Measurements from ENCODE around the gene RPS6KA3. TPM values are rescaled to one million over a fixed set of nuclear protein-coding genes. Genes with fewer than 3 reads are reported as not detected.

RPS6KA3 gene
- total and polyA plus RNA-seq, 2 of the 8 experiments (the other 6 are each of a cell fraction or from before 2014, with no cell fraction given) = 7.1 to 13.0 TPM

DNA sequence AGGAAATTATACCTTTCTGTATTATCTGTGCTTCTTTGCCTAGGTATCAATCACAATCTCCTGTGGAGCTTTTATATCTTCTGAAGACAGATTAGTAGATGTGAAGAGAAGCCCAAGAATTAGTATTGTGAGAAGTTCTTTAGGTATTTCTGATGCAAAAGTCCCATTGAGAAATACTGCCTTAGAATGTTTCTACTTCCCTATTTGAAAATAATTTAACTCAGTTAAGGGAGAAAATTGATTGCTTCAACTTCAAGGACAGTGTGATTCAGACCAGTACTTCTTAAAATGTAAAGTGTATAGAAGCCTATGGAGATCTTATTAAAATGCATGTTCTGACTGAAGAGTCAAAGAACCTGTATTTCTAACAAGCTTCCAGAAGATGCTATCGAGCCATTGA lies 134.0 kb downstream of the RPS6KA3 start:
- H3K23me2 ChIP-seq (ENCODE audit: low read depth, low read length) = no peaks in the 10 kb centered on the region
- H4K91ac ChIP-seq (replicated peaks; ENCODE audit: insufficient read length, low read length) = no peak overlapping the region
- peaks cover 0 to 76% (median 25%) of the 10 kb centered on the region in 4 experiments; a peak in 6 of 8 replicates for H3K36me3 ChIP-seq (ENCODE audit: control insufficient read depth in 2 of 4, insufficient read depth in 4 of 4, low read length in 3 of 4)
- POLR2A ChIA-PET (ENCODE audit: partially characterized antibody) = interaction anchor here (1.1 to 1.5 kb wide), 2 partner anchors 9 to 11 kb away, joined by 3 to 6 read pairs; partner anchors contain the start of gene EIF1AX
- H3K27ac ChIP-seq (ENCODE audit: low read depth, low read length) = no peak overlapping the region
- no peak overlapping the region for H3K18ac ChIP-seq (ENCODE audit: extremely low read depth, low read length)
- H2BK120ac ChIP-seq (replicated peaks; ENCODE audit: low read depth, low read length) = no peak overlapping the region
- H3K79me1 ChIP-seq (ENCODE audit: low read depth, low read length) = no peaks in the 10 kb centered on the region
- FAIRE-seq (no peak), DNase-seq (ENCODE audit: low read depth in 1 of 2, low spot score in 2 of 2) (no peak)
- no peak overlapping the region for H2AK5ac ChIP-seq (ENCODE audit: low read depth, low read length)
- no peak overlapping the region for H2BK20ac ChIP-seq (ENCODE audit: low read length)
- no peak overlapping the region for H4K8ac ChIP-seq (ENCODE audit: extremely low read depth, insufficient read depth, low read length)
- WGBS, 2 experiments (ENCODE audit: extremely low coverage in 1 of 2, insufficient coverage in 1 of 2, insufficient read length in 1 of 2, insufficient replicate concordance in 2 of 2, low coverage in 1 of 2, low lambda C conversion rate in 2 of 2, missing lambda C conversion rate in 1 of 2) = 63% methylated on average over 1 of the region's 1 CpG; no CpG with 5 or more reads in 1 of the 2 experiments
- H3K4me1 ChIP-seq (replicated peaks in 1 of 4; ENCODE audit: control insufficient read depth in 3 of 4, insufficient read depth in 4 of 4, low read length in 3 of 4) = no peaks in the 10 kb centered on the region
- H3K79me2 ChIP-seq (ENCODE audit: control insufficient read depth in 1 of 2, insufficient read depth in 2 of 2, low read length in 2 of 2) = peaks cover 0 to 6% of the 10 kb centered on the region in 2 experiments; a peak in 2 of 4 replicates
- H3K9me3 ChIP-seq (ENCODE audit: insufficient read depth in 2 of 2, low read depth in 1 of 2, low read length in 1 of 2) = no peaks in the 10 kb centered on the region
- no peak overlapping the region for H2BK12ac ChIP-seq (ENCODE audit: low read depth, low read length)
- no peak overlapping the region for H3K4me2 ChIP-seq (ENCODE audit: insufficient read depth in 1 of 2, low read depth in 2 of 2, low read length in 2 of 2)
- H3K4ac ChIP-seq (replicated peaks; ENCODE audit: insufficient read length, low read depth, low read length) = no peak overlapping the region
- no peak overlapping the region for H2BK15ac ChIP-seq (ENCODE audit: low read length)
- CTCF ChIA-PET (ENCODE audit: partially characterized antibody) = no interaction called here
- no peak overlapping the region for H3K9ac ChIP-seq (replicated peaks in 1 of 4; ENCODE audit: extremely low read depth in 1 of 4, low read depth in 3 of 4, low read length in 3 of 4)
- H3K4me3 ChIP-seq (ENCODE audit: extremely low read depth in 1 of 4, insufficient read depth in 2 of 4, low read depth in 3 of 4, low read length in 4 of 4) = no peak overlapping the region
- H3K14ac ChIP-seq (ENCODE audit: insufficient read length) = no peak overlapping the region
- no peaks in the 10 kb centered on the region for H3K27me3 ChIP-seq (replicated peaks in 1 of 4; ENCODE audit: control insufficient read depth in 3 of 4, extremely low read depth in 1 of 4, insufficient read depth in 3 of 4, low read length in 3 of 4)
- H4K20me1 ChIP-seq (replicated peaks in 1 of 2; ENCODE audit: control insufficient read depth in 1 of 2, insufficient read depth in 2 of 2, low read length in 2 of 2) = no peaks in the 10 kb centered on the region
- H3K23ac ChIP-seq (ENCODE audit: insufficient read length) = no peak overlapping the region
- H2AFZ ChIP-seq (ENCODE audit: low read length) = no peak overlapping the region
- no peak overlapping the region for H4K5ac ChIP-seq (ENCODE audit: insufficient read length, low read depth, low read length)
- H3K56ac ChIP-seq (replicated peaks; ENCODE audit: insufficient read length, low read depth, low read length) = no peak overlapping the region
- no peak overlapping the region for H2BK5ac ChIP-seq (ENCODE audit: low read depth, low read length)
- no peak for TF ChIP-seq CTBP2 (IDR thresholded peaks at IDR 0.05; ENCODE audit: borderline replicate concordance, insufficient read depth, insufficient read length, low read length)
